H9 (cell line): ENCODE measurements around the gene TOMM5. TPM values are rescaled to one million over a fixed set of nuclear protein-coding genes. Genes with fewer than 3 reads are reported as not detected.
A peak's percentile ranks its signal among the peaks of the same experiment; 100 is the strongest.

ENCODE experiments used
- DNase-seq: peaks from one replicate; pipeline ENCODE4 v3.0.0-alpha.2; 2017
- H2AFZ ChIP-seq: one replicate; pipeline ENCODE4 v1.6.1; 2013; ENCODE audit warnings: mild to moderate bottlenecking, low read length, control low read depth, moderate library complexity
- H2AK5ac ChIP-seq: 2 replicates; pipeline ENCODE4 v1.6.1; 2013; ENCODE audit warnings: low read length, control low read depth, mixed read lengths; ENCODE audit not compliant: insufficient read length
- H2BK120ac ChIP-seq: one replicate; pipeline ENCODE4 v1.6.1; 2013; ENCODE audit warnings: low read depth, mild to moderate bottlenecking, low read length, control low read depth, inconsistent platforms; ENCODE audit not compliant: poor library complexity, severe bottlenecking
- H2BK12ac ChIP-seq: 2 replicates; pipeline ENCODE4 v1.6.1; 2013; ENCODE audit warnings: low read length, control low read depth, mixed read lengths, low read depth; ENCODE audit not compliant: insufficient read length
- H2BK15ac ChIP-seq: 2 replicates; pipeline ENCODE4 v1.6.1; 2013; ENCODE audit warnings: low read depth, low read length, control low read depth
- H2BK20ac ChIP-seq: one replicate; pipeline ENCODE4 v1.6.1; 2013; ENCODE audit warnings: low read depth, mild to moderate bottlenecking, low read length, control low read depth, inconsistent platforms; ENCODE audit not compliant: poor library complexity, severe bottlenecking
- H2BK5ac ChIP-seq: 2 replicates; pipeline ENCODE4 v1.6.1; 2013; ENCODE audit warnings: low read length, control low read depth, mixed read lengths; ENCODE audit not compliant: insufficient read length
- H3K14ac ChIP-seq: 2 replicates; pipeline ENCODE4 v1.6.1; 2013; ENCODE audit warnings: low read length, control low read depth; ENCODE audit not compliant: insufficient read depth
- H3K18ac ChIP-seq: 2 replicates; pipeline ENCODE4 v1.6.1; 2013; ENCODE audit warnings: low read depth, mild to moderate bottlenecking, mixed read lengths, low read length, control low read depth; ENCODE audit not compliant: insufficient read length
- H3K23ac ChIP-seq: 2 replicates; pipeline ENCODE4 v1.6.1; 2013; ENCODE audit warnings: low read length, control low read depth, mixed read lengths, low read depth; ENCODE audit not compliant: insufficient read length
- H3K23me2 ChIP-seq: 2 replicates; pipeline ENCODE4 v1.6.1; 2013; ENCODE audit warnings: low read depth, mild to moderate bottlenecking, mixed read lengths, low read length, control low read depth; ENCODE audit not compliant: insufficient read length, poor library complexity, severe bottlenecking
- H3K27ac ChIP-seq: 2 replicates; pipeline ENCODE4 v1.5.1; 2013; ENCODE audit warnings: low read length, control low read depth, mixed read lengths, low read depth; ENCODE audit not compliant: insufficient read length
- H3K27me3 ChIP-seq: 2 replicates; pipeline ENCODE4 v1.6.1; 2013; ENCODE audit warnings: low read length, control low read depth, inconsistent platforms; ENCODE audit not compliant: insufficient read depth
- H3K4ac ChIP-seq: 2 replicates; pipeline ENCODE4 v1.6.1; 2013; ENCODE audit warnings: low read depth, mild to moderate bottlenecking, control low read depth, inconsistent platforms, low read length, moderate library complexity
- H3K4me1 ChIP-seq: 2 replicates; pipeline ENCODE4 v1.6.1; 2013; ENCODE audit warnings: low read length, control low read depth, inconsistent platforms; ENCODE audit not compliant: insufficient read depth
- H3K4me2 ChIP-seq: 2 replicates; pipeline ENCODE4 v1.6.1; 2013; ENCODE audit warnings: low read length, control low read depth, mixed read lengths; ENCODE audit not compliant: insufficient read length, insufficient read depth
- H3K56ac ChIP-seq: 2 replicates; pipeline ENCODE4 v1.6.1; 2013; ENCODE audit warnings: low read depth, mild to moderate bottlenecking, mixed read lengths, low read length, control low read depth; ENCODE audit not compliant: insufficient read length
- H3K79me1 ChIP-seq: 2 replicates; pipeline ENCODE4 v1.6.1; 2013; ENCODE audit warnings: low read depth, mild to moderate bottlenecking, moderate library complexity, low read length, control low read depth, inconsistent platforms; ENCODE audit not compliant: insufficient read depth, poor library complexity, severe bottlenecking
- H3K79me2 ChIP-seq: 2 replicates; pipeline ENCODE4 v1.6.1; 2013; ENCODE audit warnings: low read length, control low read depth, inconsistent platforms; ENCODE audit not compliant: insufficient read depth
- H3K9ac ChIP-seq: 2 replicates; pipeline ENCODE4 v1.6.1; 2013; ENCODE audit warnings: low read length, control low read depth, mixed read lengths; ENCODE audit not compliant: insufficient read length; ENCODE audit errors: extremely low read depth
- H3K9me3 ChIP-seq: one replicate; pipeline ENCODE4 v1.6.1; 2013; ENCODE audit warnings: low read depth, low read length, inconsistent platforms; ENCODE audit not compliant: control insufficient read depth
- H3T11ph ChIP-seq: one replicate; pipeline ENCODE4 v1.6.1; 2013; ENCODE audit warnings: mild to moderate bottlenecking, low read length, control low read depth, inconsistent platforms
- H4K20me1 ChIP-seq: one replicate; pipeline ENCODE4 v1.6.1; 2013; ENCODE audit not compliant: control insufficient read depth, insufficient read length, insufficient read depth
- H4K5ac ChIP-seq: 2 replicates; pipeline ENCODE4 v1.6.1; 2013; ENCODE audit warnings: low read depth, mild to moderate bottlenecking, mixed read lengths, low read length, control low read depth; ENCODE audit not compliant: insufficient read length
- H4K8ac ChIP-seq: replicated peaks from 2 replicates; pipeline ENCODE4 v1.6.1; 2013; ENCODE audit warnings: low read length, control low read depth, mixed read lengths, low read depth; ENCODE audit not compliant: insufficient read length
- H4K91ac ChIP-seq: 2 replicates; pipeline ENCODE4 v1.6.1; 2013; ENCODE audit warnings: low read depth, mild to moderate bottlenecking, moderate library complexity, mixed read lengths, low read length, control low read depth; ENCODE audit not compliant: insufficient read length
- H3K27ac Mint-ChIP-seq, 3 experiments: 2 replicates in 2 of 3; 3 replicates in 1 of 3; pipeline ENCODE4 v1.8.0; 2020 to 2021; ENCODE audit warnings: mixed read lengths in 3 of 3, mild to moderate bottlenecking in 1 of 3, moderate library complexity in 1 of 3
- H3K27me3 Mint-ChIP-seq: 2 replicates; pipeline ENCODE4 v1.8.0; 2021; ENCODE audit warnings: low read depth, mild to moderate bottlenecking, moderate library complexity, mixed read lengths
- H3K36me3 Mint-ChIP-seq, 3 experiments: 2 replicates in 2 of 3; 3 replicates in 1 of 3; pipeline ENCODE4 v1.8.0; 2020 to 2021; ENCODE audit warnings: low read depth in 3 of 3, mixed read lengths in 3 of 3; ENCODE audit not compliant: insufficient read depth in 1 of 3
- H3K4me1 Mint-ChIP-seq, 2 experiments: 2 replicates each; pipeline ENCODE4 v1.8.0; 2020; ENCODE audit warnings: mixed read lengths in 2 of 2
- H3K4me3 Mint-ChIP-seq, 2 experiments: 2 replicates in 1 of 2; 3 replicates in 1 of 2; pipeline ENCODE4 v1.8.0; 2020 to 2021; ENCODE audit warnings: mild to moderate bottlenecking in 2 of 2, mixed read lengths in 2 of 2, moderate library complexity in 1 of 2
- H3K9me3 Mint-ChIP-seq, 2 experiments: 2 replicates in 1 of 2; 3 replicates in 1 of 2; pipeline ENCODE4 v1.8.0; 2020; ENCODE audit warnings: mild to moderate bottlenecking in 2 of 2, mixed read lengths in 2 of 2, moderate library complexity in 1 of 2
- CTCF ChIP-seq: fragments of 200-600 bp; sonication (generic); conservative IDR thresholded peaks from 3 replicates; pipeline ENCODE4 v1.8.0; 2021; ENCODE audit warnings: antibody characterized with exemption, mild to moderate bottlenecking
- WGBS: extraction: QIAGEN DNeasy Blood & Tissue Kit; methylation state at CpG from one replicate; pipeline ENCODE4 v1.1.7; 2013; ENCODE audit warnings: missing lambda C conversion rate, low lambda C conversion rate, mixed read lengths; ENCODE audit not compliant: insufficient read length; ENCODE audit errors: extremely low coverage; 5-methylcytosine and 5-hydroxymethylcytosine counted together
- total RNA-seq: library from RNA; stranded (reverse); gene quantifications from 2 replicates; pipeline ENCODE4 v1.2.1, GENCODE V29; 2021

The TOMM5 gene
- total RNA-seq, 1 experiment from 2014 or later, result 124 TPM

GRCh38 chr9:37559125-37559524 lies 33.3 kb downstream of the TOMM5 start:
- Histone ChIP-seq H4K8ac (no peak overlapping the region), H3K4me2 (no peak overlapping the region), H4K5ac (no peak overlapping the region), H3K18ac (no peak overlapping the region), H3K27me3 (no peaks in the 10 kb centered on the region), H2BK20ac (no peak overlapping the region), H3T11ph (no peak overlapping the region), H2AFZ (no peak overlapping the region), H4K20me1 (no peaks in the 10 kb centered on the region), H3K56ac (no peak overlapping the region), H2BK12ac (no peak overlapping the region), H3K27ac (no peak overlapping the region), H3K23ac (no peak overlapping the region), H2BK5ac (no peak overlapping the region), H3K79me2 (no peaks in the 10 kb centered on the region), H3K79me1 (no peaks in the 10 kb centered on the region), H4K91ac (no peak overlapping the region), H3K14ac (no peak overlapping the region), H3K23me2 (no peaks in the 10 kb centered on the region), H3K4me1 (peaks cover 7% of the 10 kb centered on the region), H2BK120ac (no peak overlapping the region), H2BK15ac (no peak overlapping the region), H3K9ac (no peak overlapping the region), H3K4ac (no peak overlapping the region), H3K9me3 (no peaks in the 10 kb centered on the region), H2AK5ac (no peak overlapping the region)
- no CpG with 5 or more reads among the region's 1 CpG for WGBS
- peaks cover 9 to 11% of the 10 kb centered on the region in 2 experiments for H3K9me3 Mint-ChIP-seq
- no peak for DNase-seq
- peaks cover 12 to 16% (median 13%) of the 10 kb centered on the region in 3 experiments for H3K36me3 Mint-ChIP-seq
- H3K4me3 Mint-ChIP-seq, result no peak overlapping the region
- H3K27ac Mint-ChIP-seq, result peak overlapping the region in 1 of 3 experiments; percentile 17; a peak in 1 of 7 replicates
- peaks cover 16 to 38% of the 10 kb centered on the region in 2 experiments for H3K4me1 Mint-ChIP-seq
- no peak for TF ChIP-seq CTCF
- H3K27me3 Mint-ChIP-seq, result peaks cover 2% of the 10 kb centered on the region; the same call in 1 of the 2 replicates
